NCI-H510A treated with DMSO at 0.1 percent for 48 hours (cell line): Measurements from ENCODE around the gene SGSH.

Source experiments
- DNase-seq: peaks from one replicate; lab custom pipeline; 2025; lab: John Stamatoyannopoulos, UW

SGSH gene

DNA sequence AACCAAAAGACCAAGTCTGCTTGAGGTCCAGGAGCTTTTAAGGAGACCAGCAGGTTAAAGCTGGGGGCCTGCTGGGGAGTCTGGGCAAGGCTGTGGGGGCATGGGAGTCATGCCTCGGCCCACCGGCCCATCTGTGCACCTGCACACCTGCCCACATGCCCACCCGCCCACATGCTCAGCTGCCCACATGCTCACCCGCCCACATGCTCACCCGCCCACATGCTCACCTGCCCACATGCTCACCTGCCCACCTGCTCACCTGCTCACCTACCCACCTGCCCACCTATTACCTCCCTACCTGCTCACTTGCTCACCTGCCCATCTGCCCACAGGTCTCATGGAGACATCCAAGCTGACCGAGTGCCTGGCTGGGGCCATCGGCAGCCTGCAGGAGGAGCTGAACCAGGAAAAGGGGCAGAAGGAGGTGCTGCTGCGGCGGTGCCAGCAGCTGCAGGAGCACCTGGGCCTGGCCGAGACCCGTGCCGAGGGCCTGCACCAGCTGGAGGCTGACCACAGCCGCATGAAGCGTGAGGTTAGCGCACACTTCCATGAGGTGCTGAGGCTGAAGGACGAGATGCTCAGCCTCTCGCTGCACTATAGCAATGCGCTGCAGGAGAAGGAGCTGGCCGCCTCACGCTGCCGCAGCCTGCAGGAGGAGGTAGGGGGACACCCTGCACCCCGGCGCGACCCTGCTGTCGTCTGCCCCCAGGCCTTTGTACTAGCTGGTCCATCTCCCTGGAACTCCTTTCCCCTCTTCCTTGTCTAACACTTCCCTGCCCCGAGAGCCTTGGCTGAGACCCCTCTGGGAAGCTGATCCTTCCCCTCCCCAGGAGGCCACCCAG, 36.3 kb downstream of the SGSH start:
- no peak for DNase-seq

DNA sequence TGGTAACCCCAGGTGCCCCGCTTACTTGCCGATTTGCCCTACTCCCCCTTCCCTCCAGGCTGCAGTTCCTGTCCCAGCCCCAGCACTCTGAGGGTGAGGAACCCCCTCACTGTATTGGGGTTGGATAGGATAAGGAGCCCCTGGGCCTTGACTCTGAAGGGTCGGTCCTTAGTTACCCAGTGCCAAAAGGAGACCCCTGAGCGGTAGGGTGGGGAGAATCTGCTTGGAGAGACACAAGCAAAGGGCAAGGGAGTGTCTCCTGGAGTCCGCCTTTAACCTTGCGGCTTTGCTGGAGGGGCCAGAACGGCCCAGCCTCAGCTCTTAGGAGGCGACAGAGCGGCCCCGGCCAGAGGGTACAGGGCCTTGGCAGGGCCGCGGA, 37.3 kb downstream of the SGSH start:
- no peak for DNase-seq

DNA sequence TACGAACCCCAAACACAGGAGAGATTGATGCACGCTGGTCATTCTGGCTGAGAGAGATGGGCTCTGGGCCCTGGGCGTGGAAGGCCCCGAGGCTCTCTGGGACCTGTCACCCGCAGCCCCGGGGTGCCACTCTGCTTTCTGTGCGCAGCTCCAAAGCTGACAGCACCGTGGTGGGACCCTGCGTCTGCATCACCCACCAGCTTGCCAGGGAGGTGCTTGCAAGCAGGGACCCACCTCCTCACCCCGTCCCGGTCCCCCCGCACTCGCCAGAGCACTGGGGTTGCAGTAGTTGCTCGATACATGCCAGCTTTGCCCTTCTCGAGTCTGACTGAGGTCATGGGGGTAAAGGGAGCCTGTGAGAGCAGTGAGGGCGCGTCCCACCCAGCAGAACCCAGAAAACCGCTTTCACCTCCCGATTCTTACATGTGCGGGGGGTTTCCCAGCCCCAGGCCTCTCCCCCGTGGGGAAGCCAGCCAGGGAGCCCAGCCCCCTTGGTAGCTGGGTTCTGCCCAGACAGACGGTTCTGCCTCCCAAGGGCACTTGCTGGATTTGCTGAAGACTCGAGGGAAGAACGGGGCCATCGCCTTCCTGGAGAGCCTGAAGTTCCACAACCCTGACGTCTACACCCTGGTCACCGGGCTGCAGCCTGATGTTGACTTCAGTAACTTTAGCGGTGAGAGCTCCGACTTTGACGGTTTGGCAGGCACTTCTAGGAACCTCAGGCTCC, 37.9 kb downstream of the SGSH start:
- no peak for DNase-seq

DNA sequence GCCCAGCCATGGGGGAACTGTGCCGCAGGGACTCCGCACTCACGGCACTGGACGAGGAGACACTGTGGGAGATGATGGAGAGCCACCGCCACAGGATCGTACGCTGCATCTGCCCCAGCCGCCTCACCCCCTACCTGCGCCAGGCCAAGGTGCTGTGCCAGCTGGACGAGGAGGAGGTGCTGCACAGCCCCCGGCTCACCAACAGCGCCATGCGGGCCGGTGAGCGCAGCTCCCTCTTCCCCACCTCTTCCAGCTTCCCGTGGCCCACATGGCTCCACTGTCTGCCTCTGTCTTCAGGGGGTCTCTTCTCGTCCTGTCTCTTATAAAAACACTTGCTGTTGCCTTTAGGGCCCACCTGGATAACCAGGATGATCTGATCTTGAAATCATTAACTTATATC, 38.7 kb downstream of the SGSH start:
- no peak for DNase-seq

DNA sequence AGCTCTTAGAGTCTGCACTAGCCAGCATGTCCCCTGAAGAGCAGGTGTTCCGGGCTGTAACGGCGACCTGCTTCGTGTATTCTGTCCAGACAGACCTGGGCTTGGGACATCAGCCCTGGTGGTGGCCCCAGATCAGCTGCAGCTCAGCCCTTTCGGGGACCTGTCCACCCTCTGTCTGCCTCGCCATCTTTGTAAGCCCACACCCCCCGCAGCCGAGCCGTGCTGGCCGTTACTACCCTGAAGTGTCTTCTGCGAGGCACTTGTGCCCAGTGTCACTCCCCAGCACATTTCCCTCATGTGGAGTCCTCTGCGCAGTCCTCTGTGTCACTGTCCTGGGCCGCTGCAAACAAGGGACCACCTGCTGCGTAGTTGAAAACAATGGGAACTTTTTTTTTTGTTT, 39.9 kb downstream of the SGSH start:
- no peak for DNase-seq

DNA sequence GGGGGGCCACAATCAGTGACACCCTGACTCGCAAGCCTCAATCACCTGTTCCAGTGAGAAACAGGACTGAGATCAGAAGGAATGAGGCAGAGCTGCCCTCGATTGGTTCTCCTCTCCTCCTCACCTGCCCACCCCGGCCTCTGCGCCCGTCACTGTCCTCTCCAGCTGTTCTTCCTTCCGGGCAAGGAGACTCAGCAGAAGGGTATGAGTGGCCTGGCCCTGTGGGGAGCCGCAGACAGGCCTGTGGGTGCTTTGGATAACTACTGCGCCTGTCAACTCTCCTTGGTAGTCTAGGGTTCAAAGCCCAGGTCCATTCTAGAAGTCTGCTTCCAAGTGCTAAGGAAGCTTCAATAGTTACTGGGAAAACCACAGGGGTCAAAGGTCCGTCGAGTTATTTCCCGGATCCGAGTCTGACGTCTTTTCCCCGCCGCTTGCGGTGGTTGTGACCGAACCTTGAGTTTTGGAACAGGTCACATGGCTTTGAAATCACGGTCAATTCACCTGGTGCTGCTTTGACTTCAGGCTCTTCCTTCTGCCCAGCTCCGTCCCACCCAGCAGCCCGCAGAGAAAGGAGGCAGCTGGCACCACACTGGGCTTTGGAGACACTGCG, 42.0 kb downstream of the SGSH start:
- no peak for DNase-seq

DNA sequence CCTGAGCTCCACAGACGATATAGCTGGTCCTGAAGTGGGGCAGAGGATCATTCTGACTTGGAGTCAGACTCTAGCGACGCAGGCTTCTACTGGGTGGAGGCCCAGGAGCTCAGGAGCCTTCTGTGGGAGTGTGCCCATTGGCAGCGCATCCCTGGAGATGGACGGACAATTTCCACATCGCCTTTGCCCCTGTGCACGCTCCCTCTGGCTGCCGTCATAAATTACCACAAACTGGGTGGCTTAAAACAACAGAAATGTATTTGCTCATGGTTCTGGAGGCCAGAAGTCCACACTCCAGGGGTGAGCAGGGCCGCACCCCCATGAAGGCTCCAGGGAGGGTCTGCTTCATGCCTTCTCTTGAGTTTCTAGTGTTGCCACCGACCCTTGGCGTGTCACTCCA, 43.4 kb downstream of the SGSH start:
- no peak for DNase-seq

DNA sequence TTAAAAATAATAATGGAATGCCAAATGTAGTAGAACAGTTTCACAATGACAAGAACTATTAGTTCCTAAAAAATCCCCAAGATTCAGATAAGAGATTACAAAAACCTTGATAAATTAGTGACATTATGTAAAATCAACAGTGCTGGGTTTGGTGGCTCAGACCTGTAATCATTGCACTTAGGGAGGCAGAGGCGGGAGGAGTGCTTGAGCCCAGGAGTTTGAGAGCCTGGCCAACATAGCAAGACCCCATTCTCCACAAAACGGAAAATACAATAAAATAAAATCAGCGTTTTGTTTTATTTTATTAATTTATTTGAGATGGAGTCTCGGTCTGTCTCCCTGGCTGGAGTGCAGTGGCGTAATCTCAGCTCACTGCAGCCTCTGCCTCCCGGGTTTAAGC, 46.2 kb downstream of the SGSH start:
- no peak for DNase-seq

DNA sequence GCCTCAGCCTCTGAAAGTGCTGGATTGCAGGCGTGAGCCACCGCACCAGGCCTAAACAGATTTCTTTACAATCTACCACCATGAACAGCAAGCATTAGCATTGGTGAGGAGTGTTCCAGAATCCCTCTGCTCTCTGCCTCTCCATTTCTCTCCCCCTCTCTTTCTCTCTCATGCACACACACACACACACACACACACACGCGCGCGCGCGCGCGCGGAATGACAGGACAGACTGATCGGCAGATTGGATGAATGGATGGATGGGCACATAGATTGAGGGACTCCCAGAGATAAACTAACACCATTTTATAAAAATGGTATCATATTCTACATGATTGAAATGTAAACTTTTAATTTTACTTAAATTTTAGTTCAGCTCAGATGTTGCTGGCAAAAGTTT, 47.0 kb downstream of the SGSH start:
- DNase-seq: no peak

DNA sequence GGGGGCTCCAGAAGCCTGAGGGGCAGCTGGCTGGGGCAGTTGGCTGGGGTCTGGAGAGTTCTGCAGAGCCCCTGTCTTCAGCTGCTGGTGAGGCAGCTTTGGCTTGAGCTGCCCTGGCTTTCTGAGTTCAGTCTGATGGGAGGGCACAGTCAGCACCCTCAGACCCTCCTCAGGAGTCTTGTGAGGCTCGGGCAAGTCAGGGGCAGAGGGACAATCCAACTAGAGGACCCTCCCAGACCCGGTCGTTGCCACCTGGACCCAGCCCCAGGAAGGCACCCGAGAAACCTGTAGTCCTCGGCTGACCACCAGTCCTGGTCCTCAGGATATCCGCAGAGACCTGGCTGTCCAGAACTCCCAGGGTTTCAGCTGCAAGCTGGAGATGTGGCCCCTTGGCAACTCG, 48.5 kb downstream of the SGSH start:
- DNase-seq: no peak

DNA sequence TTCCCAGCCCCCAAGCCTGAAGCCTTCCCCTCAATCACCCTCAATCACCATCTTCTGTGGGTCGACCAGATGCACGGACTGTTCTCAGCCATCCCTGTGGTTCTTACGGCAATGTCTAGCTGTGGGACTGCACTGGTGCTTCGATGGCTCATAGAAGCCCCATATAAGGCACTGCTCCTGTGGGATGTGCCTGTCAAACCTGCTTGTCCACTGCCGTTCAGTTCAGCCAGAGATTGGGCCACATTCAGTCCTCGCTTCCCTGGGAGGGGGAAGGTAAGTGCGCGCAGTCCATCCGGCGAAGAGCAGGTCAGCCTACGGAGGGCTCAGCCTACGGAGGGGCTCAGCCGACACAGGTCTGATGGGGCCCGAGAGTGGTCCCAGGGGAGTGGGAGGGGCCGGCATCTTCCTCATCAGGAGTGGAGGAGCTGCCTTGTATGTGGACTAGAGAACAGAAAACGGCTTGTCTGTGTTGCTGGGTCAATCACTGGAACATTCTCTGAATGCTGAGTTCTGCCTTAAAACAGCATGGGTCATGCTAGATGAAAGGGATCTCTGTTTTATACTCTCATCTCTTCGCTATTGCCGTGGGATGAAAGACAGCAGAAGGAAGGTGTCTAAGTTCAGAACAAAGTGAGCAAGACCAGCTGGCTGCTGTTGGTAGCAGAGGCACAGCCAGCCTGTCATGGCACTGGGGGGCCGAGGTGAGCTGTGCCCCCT, 50.2 kb downstream of the SGSH start, which contains the start of gene CARD14:
CARD14 (plus strand) TSS at position 247 of the 717 bp plus-strand sequence. CDS start 11,409 bp downstream, outside the sequence.
- peak; percentile 62 for DNase-seq

DNA sequence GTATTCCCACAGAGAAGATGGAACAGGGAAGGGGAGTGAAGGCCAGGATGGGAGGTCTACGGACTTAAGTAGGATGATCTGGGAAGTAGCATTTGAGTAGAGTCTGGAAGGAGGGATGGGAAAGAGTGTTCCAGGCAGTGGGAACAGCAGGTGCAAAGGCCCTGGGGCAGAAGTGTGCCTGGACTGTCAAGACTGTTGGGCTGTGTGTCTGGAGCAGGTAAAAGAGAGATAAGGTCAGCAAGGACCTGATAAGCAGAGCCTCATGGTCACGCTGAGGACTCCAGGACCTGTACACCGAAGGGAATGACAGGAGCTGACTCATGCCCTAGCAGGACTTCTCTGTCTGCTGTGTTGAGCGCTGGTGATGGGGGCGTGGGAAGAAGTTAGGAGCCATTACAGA, 51.0 kb downstream of the SGSH start:
- no peak for DNase-seq

DNA sequence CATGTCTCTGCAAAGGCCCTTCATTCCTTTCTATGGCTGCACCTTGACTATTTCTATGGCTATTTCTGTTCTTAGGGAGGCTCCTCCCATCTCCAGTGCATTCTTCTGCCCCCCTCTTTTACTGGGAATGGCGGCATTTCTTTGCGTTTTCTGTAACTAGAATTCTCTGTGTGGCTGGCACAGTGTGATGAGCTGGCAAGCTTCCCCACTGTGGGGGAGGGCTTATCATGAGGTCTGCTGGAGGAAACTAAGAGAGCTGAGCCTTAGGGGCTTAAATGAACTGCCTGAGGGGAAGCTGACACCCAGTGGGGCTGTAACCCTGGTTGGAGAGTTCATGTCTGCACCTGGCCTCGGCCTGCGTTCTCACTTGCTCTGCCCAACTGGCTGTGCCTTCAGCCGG, 51.8 kb downstream of the SGSH start:
- DNase-seq: no peak

DNA sequence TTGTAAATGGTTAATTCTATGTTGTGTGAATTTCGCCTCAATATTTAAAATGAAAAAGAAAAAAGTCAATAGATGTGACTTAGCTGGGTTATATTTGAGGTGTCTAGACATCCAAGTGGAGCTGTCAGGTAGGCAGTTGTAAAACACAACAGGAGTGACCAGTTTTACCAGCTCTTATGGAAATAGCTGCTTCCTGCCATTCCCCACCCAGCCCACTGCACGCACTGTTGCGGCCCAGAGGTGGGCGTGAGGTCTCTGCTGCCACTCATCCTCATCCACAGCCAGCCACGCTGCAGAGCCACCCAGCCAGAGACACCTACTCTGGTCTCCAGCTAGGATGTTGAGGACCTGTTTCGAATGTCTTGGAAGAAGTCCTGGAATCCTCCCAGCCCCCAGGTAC, 53.7 kb downstream of the SGSH start:
- no peak for DNase-seq

DNA sequence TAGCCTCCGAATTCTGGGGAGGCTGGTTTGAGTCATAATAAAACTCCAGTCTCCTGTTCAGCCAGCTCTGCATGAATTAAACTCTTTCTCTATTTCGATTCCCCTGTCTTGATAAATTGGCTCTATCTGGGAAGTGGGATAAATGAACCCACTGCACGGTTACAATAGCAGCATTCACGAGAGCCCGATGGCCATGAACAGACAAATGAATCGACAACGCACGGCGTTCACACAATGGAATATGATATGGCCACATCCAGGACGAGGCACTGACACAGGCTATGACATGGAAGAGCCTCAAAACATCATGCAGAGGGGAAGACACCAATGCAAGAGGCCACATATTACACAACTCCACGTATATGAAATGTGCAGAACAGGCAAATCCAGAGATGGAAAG, 55.9 kb downstream of the SGSH start:
- no peak for DNase-seq

DNA sequence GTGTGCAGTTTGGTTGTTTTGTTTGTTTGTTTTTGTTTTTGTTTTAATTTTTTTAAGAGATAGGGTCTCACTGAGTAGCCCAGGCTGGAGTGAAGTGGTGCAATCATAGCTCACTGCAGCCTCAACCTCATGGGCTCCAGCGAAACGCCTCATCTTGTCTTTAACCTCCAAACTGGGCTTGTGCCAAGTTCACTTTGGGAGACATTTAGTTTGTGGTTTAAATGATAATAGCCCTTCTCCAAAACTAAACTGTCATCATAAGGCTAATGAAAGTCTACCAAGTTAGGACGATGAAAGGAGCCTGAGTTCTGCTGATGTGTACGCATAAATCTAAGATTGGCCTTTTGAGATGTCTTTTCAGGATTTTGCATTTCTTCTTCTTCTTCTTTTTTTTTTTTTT, 56.8 kb downstream of the SGSH start:
- DNase-seq: no peak

DNA sequence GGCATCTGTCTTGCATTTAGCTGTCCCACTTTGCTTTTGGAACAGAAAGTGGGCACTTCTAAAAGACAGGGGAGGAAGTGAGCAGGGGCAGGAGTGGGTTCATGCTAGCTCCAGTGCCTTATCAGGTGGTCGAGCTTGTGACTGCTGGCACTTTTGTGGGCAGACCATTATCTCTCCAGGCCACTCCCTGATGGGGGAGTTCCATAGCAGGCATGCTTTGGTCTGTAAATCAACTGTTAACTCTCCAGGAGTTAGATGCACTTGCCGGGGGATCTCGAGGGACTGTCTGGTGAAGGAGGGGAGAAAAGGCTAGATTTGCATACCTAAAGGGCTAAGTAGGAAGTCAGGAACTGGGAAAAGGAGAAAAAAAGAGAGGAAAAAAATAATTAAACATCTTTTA, 59.6 kb downstream of the SGSH start:
- no peak for DNase-seq
